Liver (tissue), 9 donors: ENCODE measurements around the gene GLIPR2. TPM values are rescaled to one million over a fixed set of nuclear protein-coding genes. Genes with fewer than 3 reads are reported as not detected.

ENCODE experiments used
- DNase-seq: peaks from one replicate; pipeline ENCODE4 v3.0.0-alpha.2; 2017; ENCODE audit warnings: low spot score
- H3K27ac ChIP-seq, 2 donors: one replicate each; pipeline ENCODE4 v1.7.0; 2013; ENCODE audit warnings: inconsistent platforms in 2 of 2, low read length in 2 of 2, control low read depth in 1 of 2, low read depth in 1 of 2, mild to moderate bottlenecking in 1 of 2
- H3K27me3 ChIP-seq, 4 donors: one replicate each; pipeline versions ENCODE4 v1.6.1 to v1.7.0; 2013; ENCODE audit warnings: low read length in 3 of 4, inconsistent platforms in 1 of 4, mild to moderate bottlenecking in 1 of 4, moderate library complexity in 1 of 4; ENCODE audit not compliant: control insufficient read depth in 4 of 4, insufficient read depth in 4 of 4
- H3K36me3 ChIP-seq, 4 donors: one replicate each; pipeline versions ENCODE4 v1.6.1 to v1.7.0; 2013; ENCODE audit warnings: low read length in 3 of 4, mild to moderate bottlenecking in 3 of 4, low read depth in 1 of 4, moderate library complexity in 1 of 4; ENCODE audit not compliant: control insufficient read depth in 4 of 4, insufficient read depth in 3 of 4
- H3K4me1 ChIP-seq, 4 donors: one replicate each; pipeline versions ENCODE4 v1.6.1 to v1.7.0; 2013; ENCODE audit warnings: low read length in 3 of 4, mild to moderate bottlenecking in 3 of 4, moderate library complexity in 1 of 4; ENCODE audit not compliant: control insufficient read depth in 4 of 4, insufficient read depth in 4 of 4
- H3K4me3 ChIP-seq, 3 donors: one replicate each; pipeline versions ENCODE4 v1.6.1 to v1.7.0; 2013; ENCODE audit warnings: low read length in 3 of 3, control low read depth in 1 of 3, low read depth in 1 of 3, mild to moderate bottlenecking in 1 of 3
- H3K9ac ChIP-seq, 2 donors: one replicate each; pipeline ENCODE4 v1.7.0; 2013; ENCODE audit warnings: low read length in 2 of 2, mild to moderate bottlenecking in 2 of 2, moderate library complexity in 2 of 2, control low read depth in 1 of 2, low read depth in 1 of 2
- H3K9me3 ChIP-seq, 4 donors: one replicate each; pipeline versions ENCODE4 v1.6.1 to v1.7.0; 2013; ENCODE audit warnings: low read length in 3 of 4; ENCODE audit not compliant: control insufficient read depth in 4 of 4
- EGR1 ChIP-seq, 2 donors: IDR thresholded peaks; 2 replicates each; pipeline ENCODE4 v1.6.1; 2016 to 2018; ENCODE audit warnings: antibody characterized with exemption in 2 of 2, low read depth in 2 of 2
- FOXA1 ChIP-seq: IDR thresholded peaks from 2 replicates; pipeline ENCODE4 v1.6.1; 2016; ENCODE audit warnings: antibody characterized with exemption
- FOXA2 ChIP-seq: IDR thresholded peaks from 2 replicates; pipeline ENCODE4 v1.6.1; 2016; ENCODE audit warnings: antibody characterized with exemption
- GABPA ChIP-seq, 2 donors: IDR thresholded peaks in 1 of 2; conservative IDR thresholded peaks in 1 of 2; 2 replicates each; pipeline ENCODE4 v1.6.1; 2016; ENCODE audit warnings: antibody characterized with exemption in 2 of 2, mild to moderate bottlenecking in 1 of 2, moderate library complexity in 1 of 2
- HNF4A ChIP-seq, 2 donors: conservative IDR thresholded peaks; 2 replicates each; pipeline ENCODE4 v1.6.1; 2016; ENCODE audit warnings: antibody characterized with exemption in 2 of 2, mild to moderate bottlenecking in 2 of 2
- HNF4G ChIP-seq: IDR thresholded peaks from 2 replicates; pipeline ENCODE4 v1.6.1; 2016; ENCODE audit warnings: antibody characterized with exemption
- JUND ChIP-seq, 2 donors: IDR thresholded peaks; 2 replicates each; pipeline ENCODE4 v1.6.1; 2016; ENCODE audit warnings: antibody characterized with exemption in 2 of 2
- NR2F2 ChIP-seq: IDR thresholded peaks from 2 replicates; pipeline ENCODE4 v1.6.1; 2016; ENCODE audit warnings: antibody characterized with exemption
- RAD21 ChIP-seq, 2 donors: IDR thresholded peaks; 2 replicates each; pipeline ENCODE4 v1.6.1; 2016; ENCODE audit warnings: antibody characterized with exemption in 2 of 2, mild to moderate bottlenecking in 2 of 2
- RXRA ChIP-seq, 2 donors: IDR thresholded peaks; 2 replicates each; pipeline ENCODE4 v1.6.1; 2017 to 2018; ENCODE audit warnings: antibody characterized with exemption in 2 of 2, mild to moderate bottlenecking in 1 of 2
- SP1 ChIP-seq: IDR thresholded peaks from 2 replicates; pipeline ENCODE4 v1.6.1; 2018; ENCODE audit warnings: antibody characterized with exemption, mild to moderate bottlenecking
- TAF1 ChIP-seq: conservative IDR thresholded peaks from 2 replicates; pipeline ENCODE4 v1.6.1; 2016; ENCODE audit warnings: antibody characterized with exemption, mild to moderate bottlenecking
- YY1 ChIP-seq: IDR thresholded peaks from 2 replicates; pipeline ENCODE4 v1.6.1; 2016; ENCODE audit warnings: antibody characterized with exemption, mild to moderate bottlenecking
- WGBS: extraction: QIAGEN DNeasy Blood & Tissue Kit; methylation state at CpG from one replicate; pipeline ENCODE4 v1.1.7; 2013; 5-methylcytosine and 5-hydroxymethylcytosine counted together
- polyA plus RNA-seq, 2 donors: library from polyadenylated mRNA; stranded (reverse) in 1 of 2; unstranded in 1 of 2; fragments of 200-250 nt in 1 of 2; fragments of >200 nt in 1 of 2; fragmentation: Nextera tagmentation in 1 of 2; extraction: Ambion mirVana in 1 of 2; gene quantifications; one replicate each; pipeline versions ENCODE4 v1.2.1 to v1.2.3, GENCODE V29; 2013 to 2015
- total RNA-seq, 2 donors: library from RNA; depleted of rRNA; stranded (reverse); fragments of >200 nt; gene quantifications; one replicate each; pipeline ENCODE4 v1.2.3, GENCODE V29; 2014
- TF ChIP-seq, protein P1 (sequence below): IDR thresholded peaks from 2 replicates; pipeline ENCODE4 v1.6.1; 2016; ENCODE audit warnings: antibody characterized with exemption
- TF ChIP-seq, protein P2 (sequence below): IDR thresholded peaks from 2 replicates; pipeline ENCODE4 v1.6.1; 2016; ENCODE audit warnings: antibody characterized with exemption, mild to moderate bottlenecking
- TF ChIP-seq, protein P3 (sequence below): IDR thresholded peaks from 2 replicates; pipeline ENCODE4 v1.6.1; 2016; ENCODE audit warnings: antibody characterized with exemption
- TF ChIP-seq, protein P4 (sequence below): IDR thresholded peaks from 2 replicates; pipeline ENCODE4 v1.6.1; 2016; ENCODE audit warnings: antibody characterized with exemption
- TF ChIP-seq, protein P5 (sequence below): fragments of 150-350 bp; IDR thresholded peaks from 2 replicates; pipeline ENCODE4 v1.5.1; 2017; ENCODE audit warnings: improper control_type of control experiment, low read depth, low read length; ENCODE audit not compliant: missing input control
- donor health status: healthy.
- donor health status: healthy.
- donor health status: healthy.
- donor health status: healthy.
- donor health status: healthy.

GLIPR2 gene
- total and polyA plus RNA-seq, 4 donors: 1.7 to 17.6 (median 2.9) TPM

DNA sequence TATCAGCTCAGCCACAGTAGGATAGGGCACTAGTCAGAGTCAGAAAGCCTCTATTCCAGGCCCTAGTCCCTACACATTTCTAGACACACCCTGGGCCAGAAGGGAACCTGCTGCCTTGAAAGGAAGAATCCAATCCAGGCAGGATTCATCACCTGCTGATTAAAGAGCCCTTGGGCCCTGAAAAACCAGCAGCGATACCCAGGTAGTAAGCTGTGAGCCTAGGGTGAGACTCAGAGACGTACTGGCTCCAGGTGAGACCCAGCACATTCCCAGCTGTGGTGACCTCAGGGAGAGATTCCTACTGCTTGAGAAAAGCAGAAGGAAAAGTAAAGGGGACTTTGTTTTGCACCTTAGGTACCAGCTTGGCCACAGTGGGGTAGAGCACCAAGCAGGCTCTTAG lies 37.3 kb downstream of the GLIPR2 start:
- Histone ChIP-seq H3K4me1 (no peaks in the 10 kb centered on the region), H3K9ac (no peak overlapping the region), H3K9me3 (no peaks in the 10 kb centered on the region), H3K27me3 (no peaks in the 10 kb centered on the region), H3K27ac (no peak overlapping the region), H3K36me3 (no peaks in the 10 kb centered on the region), H3K4me3 (no peak overlapping the region)
- no peak for TF ChIP-seq YY1
- TF ChIP-seq, protein P1, sequence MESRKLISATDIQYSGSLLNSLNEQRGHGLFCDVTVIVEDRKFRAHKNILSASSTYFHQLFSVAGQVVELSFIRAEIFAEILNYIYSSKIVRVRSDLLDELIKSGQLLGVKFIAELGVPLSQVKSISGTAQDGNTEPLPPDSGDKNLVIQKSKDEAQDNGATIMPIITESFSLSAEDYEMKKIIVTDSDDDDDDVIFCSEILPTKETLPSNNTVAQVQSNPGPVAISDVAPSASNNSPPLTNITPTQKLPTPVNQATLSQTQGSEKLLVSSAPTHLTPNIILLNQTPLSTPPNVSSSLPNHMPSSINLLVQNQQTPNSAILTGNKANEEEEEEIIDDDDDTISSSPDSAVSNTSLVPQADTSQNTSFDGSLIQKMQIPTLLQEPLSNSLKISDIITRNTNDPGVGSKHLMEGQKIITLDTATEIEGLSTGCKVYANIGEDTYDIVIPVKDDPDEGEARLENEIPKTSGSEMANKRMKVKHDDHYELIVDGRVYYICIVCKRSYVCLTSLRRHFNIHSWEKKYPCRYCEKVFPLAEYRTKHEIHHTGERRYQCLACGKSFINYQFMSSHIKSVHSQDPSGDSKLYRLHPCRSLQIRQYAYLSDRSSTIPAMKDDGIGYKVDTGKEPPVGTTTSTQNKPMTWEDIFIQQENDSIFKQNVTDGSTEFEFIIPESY: no peak
- no peak for TF ChIP-seq EGR1 (IDR thresholded peaks at IDR 0.05; ENCODE audit: low read depth in 2 of 2)
- TF ChIP-seq HNF4A (conservative IDR thresholded peaks at IDR 0.05): no peak
- TF ChIP-seq, protein P2, sequence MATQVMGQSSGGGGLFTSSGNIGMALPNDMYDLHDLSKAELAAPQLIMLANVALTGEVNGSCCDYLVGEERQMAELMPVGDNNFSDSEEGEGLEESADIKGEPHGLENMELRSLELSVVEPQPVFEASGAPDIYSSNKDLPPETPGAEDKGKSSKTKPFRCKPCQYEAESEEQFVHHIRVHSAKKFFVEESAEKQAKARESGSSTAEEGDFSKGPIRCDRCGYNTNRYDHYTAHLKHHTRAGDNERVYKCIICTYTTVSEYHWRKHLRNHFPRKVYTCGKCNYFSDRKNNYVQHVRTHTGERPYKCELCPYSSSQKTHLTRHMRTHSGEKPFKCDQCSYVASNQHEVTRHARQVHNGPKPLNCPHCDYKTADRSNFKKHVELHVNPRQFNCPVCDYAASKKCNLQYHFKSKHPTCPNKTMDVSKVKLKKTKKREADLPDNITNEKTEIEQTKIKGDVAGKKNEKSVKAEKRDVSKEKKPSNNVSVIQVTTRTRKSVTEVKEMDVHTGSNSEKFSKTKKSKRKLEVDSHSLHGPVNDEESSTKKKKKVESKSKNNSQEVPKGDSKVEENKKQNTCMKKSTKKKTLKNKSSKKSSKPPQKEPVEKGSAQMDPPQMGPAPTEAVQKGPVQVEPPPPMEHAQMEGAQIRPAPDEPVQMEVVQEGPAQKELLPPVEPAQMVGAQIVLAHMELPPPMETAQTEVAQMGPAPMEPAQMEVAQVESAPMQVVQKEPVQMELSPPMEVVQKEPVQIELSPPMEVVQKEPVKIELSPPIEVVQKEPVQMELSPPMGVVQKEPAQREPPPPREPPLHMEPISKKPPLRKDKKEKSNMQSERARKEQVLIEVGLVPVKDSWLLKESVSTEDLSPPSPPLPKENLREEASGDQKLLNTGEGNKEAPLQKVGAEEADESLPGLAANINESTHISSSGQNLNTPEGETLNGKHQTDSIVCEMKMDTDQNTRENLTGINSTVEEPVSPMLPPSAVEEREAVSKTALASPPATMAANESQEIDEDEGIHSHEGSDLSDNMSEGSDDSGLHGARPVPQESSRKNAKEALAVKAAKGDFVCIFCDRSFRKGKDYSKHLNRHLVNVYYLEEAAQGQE: no peak
- no peak for TF ChIP-seq RXRA (IDR thresholded peaks at IDR 0.05)
- no peak for TF ChIP-seq TAF1
- no peak for TF ChIP-seq SP1
- no peak for TF ChIP-seq FOXA1
- TF ChIP-seq FOXA2: no peak
- TF ChIP-seq JUND (IDR thresholded peaks at IDR 0.05): no peak
- TF ChIP-seq GABPA (IDR thresholded peaks at IDR 0.05 in 1 of 2, conservative IDR thresholded peaks at IDR 0.05 in 1 of 2): no peak
- WGBS: 97% methylated on average over 2 of the region's 2 CpGs
- no peak for DNase-seq

DNA sequence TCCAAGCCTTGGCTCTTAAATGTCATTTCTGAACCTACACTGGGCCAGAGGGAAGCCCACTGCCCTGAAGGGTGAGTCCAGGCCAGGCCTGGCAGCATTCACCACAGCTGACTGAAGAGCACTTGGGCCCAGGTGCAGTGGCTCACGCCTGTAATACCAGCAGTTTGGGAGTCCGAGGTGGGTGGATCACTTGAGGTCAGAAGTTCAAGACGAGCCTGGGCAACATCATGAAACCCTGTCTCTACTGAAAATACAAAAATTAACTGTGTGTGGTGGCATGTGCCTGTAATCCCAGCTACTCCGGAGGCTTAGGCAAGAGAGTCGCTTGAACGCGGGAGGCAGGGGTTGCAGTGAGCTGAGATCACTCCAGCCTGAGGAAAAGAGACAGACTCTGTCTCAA lies 37.7 kb downstream of the GLIPR2 start:
- no peak for DNase-seq
- TF ChIP-seq, protein P3, sequence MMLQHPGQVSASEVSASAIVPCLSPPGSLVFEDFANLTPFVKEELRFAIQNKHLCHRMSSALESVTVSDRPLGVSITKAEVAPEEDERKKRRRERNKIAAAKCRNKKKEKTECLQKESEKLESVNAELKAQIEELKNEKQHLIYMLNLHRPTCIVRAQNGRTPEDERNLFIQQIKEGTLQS: no peak
- Histone ChIP-seq H3K27ac (no peak overlapping the region), H3K9me3 (no peaks in the 10 kb centered on the region), H3K9ac (no peak overlapping the region), H3K4me3 (no peak overlapping the region), H3K36me3 (no peaks in the 10 kb centered on the region), H3K4me1 (no peaks in the 10 kb centered on the region), H3K27me3 (no peaks in the 10 kb centered on the region)
- 92% methylated on average over 7 of the region's 7 CpGs for WGBS

DNA sequence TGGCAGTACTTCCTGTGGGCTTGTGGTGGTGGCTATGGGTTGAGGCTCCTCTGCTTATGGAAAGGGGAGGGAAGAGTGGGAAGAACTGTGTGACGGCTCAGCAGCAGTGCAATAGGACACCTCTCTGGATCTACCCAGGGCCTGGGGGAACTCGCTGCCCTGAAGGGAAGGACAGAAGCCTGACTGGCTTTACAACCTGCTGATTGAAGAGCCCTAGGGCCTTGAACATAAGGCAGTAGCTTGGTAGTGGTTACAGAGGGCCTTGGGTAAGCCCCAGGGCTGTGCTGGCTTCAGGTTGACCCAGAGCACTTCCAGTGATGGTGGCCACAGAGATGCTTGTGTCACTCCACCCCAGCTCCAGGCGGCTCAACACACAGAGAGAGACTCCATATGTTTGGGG lies 38.2 kb downstream of the GLIPR2 start:
- 93% methylated on average over 3 of the region's 3 CpGs for WGBS
- Histone ChIP-seq H3K4me3 (no peak overlapping the region), H3K9ac (no peak overlapping the region), H3K36me3 (no peaks in the 10 kb centered on the region), H3K27me3 (no peaks in the 10 kb centered on the region), H3K27ac (no peak overlapping the region), H3K9me3 (no peaks in the 10 kb centered on the region), H3K4me1 (no peaks in the 10 kb centered on the region)
- no peak for DNase-seq
- TF ChIP-seq HNF4A (conservative IDR thresholded peaks at IDR 0.05): no peak
- TF ChIP-seq NR2F2: no peak
- TF ChIP-seq, protein P4, sequence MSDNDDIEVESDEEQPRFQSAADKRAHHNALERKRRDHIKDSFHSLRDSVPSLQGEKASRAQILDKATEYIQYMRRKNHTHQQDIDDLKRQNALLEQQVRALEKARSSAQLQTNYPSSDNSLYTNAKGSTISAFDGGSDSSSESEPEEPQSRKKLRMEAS: no peak
- no peak for TF ChIP-seq FOXA2
- TF ChIP-seq HNF4G: no peak
- TF ChIP-seq, protein P5, sequence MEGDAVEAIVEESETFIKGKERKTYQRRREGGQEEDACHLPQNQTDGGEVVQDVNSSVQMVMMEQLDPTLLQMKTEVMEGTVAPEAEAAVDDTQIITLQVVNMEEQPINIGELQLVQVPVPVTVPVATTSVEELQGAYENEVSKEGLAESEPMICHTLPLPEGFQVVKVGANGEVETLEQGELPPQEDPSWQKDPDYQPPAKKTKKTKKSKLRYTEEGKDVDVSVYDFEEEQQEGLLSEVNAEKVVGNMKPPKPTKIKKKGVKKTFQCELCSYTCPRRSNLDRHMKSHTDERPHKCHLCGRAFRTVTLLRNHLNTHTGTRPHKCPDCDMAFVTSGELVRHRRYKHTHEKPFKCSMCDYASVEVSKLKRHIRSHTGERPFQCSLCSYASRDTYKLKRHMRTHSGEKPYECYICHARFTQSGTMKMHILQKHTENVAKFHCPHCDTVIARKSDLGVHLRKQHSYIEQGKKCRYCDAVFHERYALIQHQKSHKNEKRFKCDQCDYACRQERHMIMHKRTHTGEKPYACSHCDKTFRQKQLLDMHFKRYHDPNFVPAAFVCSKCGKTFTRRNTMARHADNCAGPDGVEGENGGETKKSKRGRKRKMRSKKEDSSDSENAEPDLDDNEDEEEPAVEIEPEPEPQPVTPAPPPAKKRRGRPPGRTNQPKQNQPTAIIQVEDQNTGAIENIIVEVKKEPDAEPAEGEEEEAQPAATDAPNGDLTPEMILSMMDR: no peak
- TF ChIP-seq, protein P2: no peak
- no peak for TF ChIP-seq YY1
- TF ChIP-seq RAD21 (IDR thresholded peaks at IDR 0.05): no peak
